Measurements from ENCODE around the gene OR1L8. TPM values are rescaled to one million over a fixed set of nuclear protein-coding genes. Genes with fewer than 3 reads are reported as not detected.
"Not testable (repeated sequence)": the region's sequence is repeated elsewhere in the genome, so short reads cannot be mapped to it uniquely, and the experiment has no call there.

The OR1L8 gene
- total RNA-seq, 1 donor from 2014 or later, result not detected

GRCh38 chr9:122552812-122553211 lies 30.4 kb downstream of the OR1L8 start, which contains the start of gene OR1N2:
Gene OR1N2, plus strand, starts transcription at chr9:122553112. Its CDS starts 100 bp downstream, at chr9:122553212.
- Histone ChIP-seq H3K27ac (no peak within 1 kb of the TSS), H3K9me3 (no peaks in the 10 kb centered on the region), H3K4me1 (no peaks in the 10 kb centered on the region), H3K27me3 (no peaks in the 10 kb centered on the region), H3K36me3 (no peaks in the 10 kb centered on the region), H3K4me3 (no peak within 1 kb of the TSS)
- TF ChIP-seq CTCF (IDR thresholded peaks at IDR 0.05), result no peak
- ATAC-seq (no peak), DNase-seq (no peak)
- intact Hi-C loops (cut with DNase I), result no loop called here

- no peaks in the 10 kb centered on the region for H3K36me3 ChIP-seq
- ATAC-seq (no peak), DNase-seq (no peak)
- no peaks in the 10 kb centered on the region for H3K9me3 ChIP-seq
- H3K27ac ChIP-seq, result no peak overlapping the region
- no peaks in the 10 kb centered on the region for H3K27me3 ChIP-seq
- H3K4me3 ChIP-seq, result no peak overlapping the region
- intact Hi-C loops (cut with DNase I), result no loop called here
- H3K4me1 ChIP-seq, result no peaks in the 10 kb centered on the region
- TF ChIP-seq CTCF (IDR thresholded peaks at IDR 0.05), result no peak
Measured at GRCh38 chr9:122551371-122551770, 31.8 kb downstream of the OR1L8 start.

GRCh38 chr9:122546196-122546595 lies 37.0 kb downstream of the OR1L8 start:
- no peaks in the 10 kb centered on the region for H3K27me3 ChIP-seq
- no peak for ATAC-seq
- no peak overlapping the region for H3K4me3 ChIP-seq
- intact Hi-C loops (cut with DNase I), result no loop called here
- no peak overlapping the region for H3K27ac ChIP-seq
- DNase-seq, result no peak
- no peaks in the 10 kb centered on the region for H3K9me3 ChIP-seq
- no peak for TF ChIP-seq CTCF (IDR thresholded peaks at IDR 0.05)
- no peaks in the 10 kb centered on the region for H3K4me1 ChIP-seq
- H3K36me3 ChIP-seq, result no peaks in the 10 kb centered on the region

- TF ChIP-seq CTCF (IDR thresholded peaks at IDR 0.05), result no peak
- no peak for DNase-seq
- ATAC-seq, result no peak
- H3K4me1 ChIP-seq, result no peaks in the 10 kb centered on the region
- no peaks in the 10 kb centered on the region for H3K27me3 ChIP-seq
- no peak overlapping the region for H3K27ac ChIP-seq
- no peaks in the 10 kb centered on the region for H3K36me3 ChIP-seq
- intact Hi-C loops (cut with DNase I), result no loop called here
- no peak overlapping the region for H3K4me3 ChIP-seq
- H3K9me3 ChIP-seq, result no peaks in the 10 kb centered on the region
Measured at GRCh38 chr9:122538757-122539156, 44.4 kb downstream of the OR1L8 start.

GRCh38 chr9:122537066-122537465 lies 46.1 kb downstream of the OR1L8 start:
- not testable (repeated sequence) for ATAC-seq

GRCh38 chr9:122536134-122536533 lies 47.0 kb downstream of the OR1L8 start:
- DNase-seq (no peak), ATAC-seq (no peak)
- Histone ChIP-seq H3K27me3 (no peaks in the 10 kb centered on the region), H3K4me1 (no peaks in the 10 kb centered on the region), H3K36me3 (no peaks in the 10 kb centered on the region), H3K9me3 (no peaks in the 10 kb centered on the region), H3K4me3 (no peak overlapping the region), H3K27ac (no peak overlapping the region)
- TF ChIP-seq CTCF (IDR thresholded peaks at IDR 0.05), result no peak
- intact Hi-C loops (cut with DNase I), result no loop called here

More at GRCh38 chr9:122537066-122537465, 46.1 kb downstream of the OR1L8 start:
- H3K27me3 ChIP-seq; H3K27ac ChIP-seq; H3K4me3 ChIP-seq; DNase-seq; intact Hi-C loops (cut with DNase I); H3K4me1 ChIP-seq; H3K9me3 ChIP-seq; H3K36me3 ChIP-seq: not testable (repeated sequence)

- H3K36me3 ChIP-seq; ATAC-seq; H3K9me3 ChIP-seq; intact Hi-C loops (cut with DNase I); H3K27ac ChIP-seq; H3K4me3 ChIP-seq; H3K27me3 ChIP-seq; H3K4me1 ChIP-seq; DNase-seq: not testable (repeated sequence)
Measured at GRCh38 chr9:122531157-122531556, 52.0 kb downstream of the OR1L8 start.

All from upper lobe of right lung (tissue), 1 donor.